A549 (cell line): Measurements from ENCODE around the gene RALGDS. TPM values are rescaled to one million over a fixed set of nuclear protein-coding genes. Genes with fewer than 3 reads are reported as not detected.

Experiments
- ATAC-seq, 2 experiments: fragments of 200-7000 bp in 1 of 2; fragments of >200 bp in 1 of 2; cut with Nextera tagmentation in 1 of 2; cut with Tn5 transposase in 1 of 2; 3 replicates each; pipeline versions ENCODE4 v1.8.0 to v1.9.1; 2018 to 2020; ENCODE audit warnings: mild to moderate bottlenecking in 1 of 2, moderate library complexity in 1 of 2
- CTCF ChIA-PET: fragments of 300-600 bp; sonication (Branson Sonifier 250); formaldehyde crosslinking; extraction: SDS; loops from one replicate; lab custom pipeline; 2021; ENCODE audit warnings: antibody characterized with exemption, inconsistent platforms; lab: Yijun Ruan, JAX
- POLR2A ChIA-PET: fragments of 350-600 bp; formaldehyde crosslinking; extraction: SDS; loops from one replicate; lab custom pipeline; 2021; ENCODE audit warnings: antibody characterized with exemption, inconsistent platforms; lab: Yijun Ruan, JAX
- DNase-seq, 2 experiments: peaks; one replicate each; pipeline versions ENCODE4 v3.0.0 to v3.0.0-alpha.2; 2011 to 2016; ENCODE audit warnings: low read depth in 1 of 2, low spot score in 1 of 2
- FAIRE-seq: peaks from 2 replicates; lab custom pipeline; 2011; peaks lifted over from hg19 to GRCh38; lab: Jason Lieb, UNC
- H3K27ac ChIP-seq, 2 experiments: fragments of >200 bp; sonication (Bioruptor Twin); formaldehyde crosslinking; 3 replicates each; pipeline ENCODE4 v1.5.1; 2016 to 2017
- H3K4me1 ChIP-seq: fragments of >200 bp; sonication (Bioruptor Twin); formaldehyde crosslinking; 3 replicates; pipeline ENCODE4 v1.6.1; 2016
- H3K4me2 ChIP-seq: fragments of >200 bp; sonication (Bioruptor Twin); formaldehyde crosslinking; 3 replicates; pipeline ENCODE4 v1.6.1; 2016
- H3K4me3 ChIP-seq: fragments of >200 bp; sonication (Bioruptor Twin); formaldehyde crosslinking; 3 replicates; pipeline ENCODE4 v1.5.1; 2016
- H3K9me3 ChIP-seq: fragments of >200 bp; sonication (Bioruptor Twin); formaldehyde crosslinking; 3 replicates; pipeline ENCODE4 v1.6.1; 2016
- BHLHE40 ChIP-seq: IDR thresholded peaks from 2 replicates; pipeline ENCODE4 v1.6.1; 2012; ENCODE audit warnings: low read depth, low read length, inconsistent platforms
- CBX8 ChIP-seq: fragments of 200-600 bp; sonication (generic); IDR thresholded peaks from 2 replicates; pipeline ENCODE4 v1.6.1; 2016
- CHD2 ChIP-seq: fragments of 150-350 bp; IDR thresholded peaks from 2 replicates; pipeline ENCODE4 v1.6.1; 2014; ENCODE audit warnings: low read length; ENCODE audit not compliant: partially characterized antibody
- EHF ChIP-seq: fragments of 250-450 bp; sonication (Bioruptor Pico); IDR thresholded peaks from 2 replicates; pipeline ENCODE4 v1.5.0; 2020; ENCODE audit warnings: mild to moderate bottlenecking
- ESRRA ChIP-seq: fragments of 150-350 bp; IDR thresholded peaks from 2 replicates; pipeline ENCODE4 v1.6.1; 2014; ENCODE audit warnings: mild to moderate bottlenecking, low read length, borderline replicate concordance
- GATA3 ChIP-seq: IDR thresholded peaks from 2 replicates; pipeline ENCODE4 v1.6.1; 2012; ENCODE audit warnings: borderline replicate concordance
- HDAC2 ChIP-seq: fragments of 200-600 bp; sonication (generic); IDR thresholded peaks from 2 replicates; pipeline ENCODE4 v1.6.1; 2016
- HOXB13 ChIP-seq: fragments of 250-450 bp; sonication (Bioruptor Pico); IDR thresholded peaks from 2 replicates; pipeline ENCODE4 v1.5.0; 2020; ENCODE audit warnings: low read depth, mild to moderate bottlenecking, moderate library complexity
- HOXB5 ChIP-seq: fragments of 250-450 bp; sonication (Bioruptor Pico); IDR thresholded peaks from 2 replicates; pipeline ENCODE4 v1.5.0; 2020; ENCODE audit warnings: mild to moderate bottlenecking, moderate library complexity
- KDM5A ChIP-seq: fragments of 200-600 bp; sonication (generic); IDR thresholded peaks from 2 replicates; pipeline ENCODE4 v1.6.1; 2016; ENCODE audit warnings: antibody characterized with exemption, mild to moderate bottlenecking
- MAFK ChIP-seq: fragments of 450-650 bp; IDR thresholded peaks from 2 replicates; pipeline ENCODE4 v1.6.1; 2014; ENCODE audit not compliant: partially characterized antibody
- MAZ ChIP-seq: fragments of 150-350 bp; IDR thresholded peaks from 2 replicates; pipeline ENCODE4 v1.6.1; 2014; ENCODE audit warnings: antibody characterized with exemption, low read depth, low read length, borderline replicate concordance
- PHF8 ChIP-seq: fragments of 200-600 bp; sonication (generic); IDR thresholded peaks from 2 replicates; pipeline ENCODE4 v1.6.1; 2016; ENCODE audit warnings: low read depth, mild to moderate bottlenecking, antibody characterized with exemption, moderate library complexity, borderline replicate concordance
- RAD21 ChIP-seq, 2 experiments: fragments of >200 bp in 1 of 2; sonication (Bioruptor Twin) in 1 of 2; formaldehyde crosslinking in 1 of 2; IDR thresholded peaks in 1 of 2; conservative IDR thresholded peaks in 1 of 2; 2 replicates in 1 of 2; 3 replicates in 1 of 2; pipeline ENCODE4 v1.6.1; 2012 to 2018; ENCODE audit warnings: inconsistent platforms in 1 of 2
- SREBF2 ChIP-seq: fragments of 450-650 bp; IDR thresholded peaks from 2 replicates; pipeline ENCODE4 v1.6.1; 2014; ENCODE audit warnings: mild to moderate bottlenecking, moderate library complexity
- ZNF302 ChIP-seq: fragments of 250-450 bp; sonication (Bioruptor Pico); IDR thresholded peaks from 2 replicates; pipeline ENCODE4 v1.9.0; 2021; ENCODE audit warnings: inconsistent platforms, mild to moderate bottlenecking, moderate library complexity
- ZSCAN20 ChIP-seq: fragments of 250-450 bp; sonication (Bioruptor Pico); IDR thresholded peaks from 2 replicates; pipeline ENCODE4 v1.8.0; 2022; ENCODE audit warnings: mild to moderate bottlenecking, moderate library complexity
- WGBS: methylation state at CpG from one replicate; pipeline ENCODE4 v1.1.6; 2017; ENCODE audit errors: missing lambda C conversion rate; 5-methylcytosine and 5-hydroxymethylcytosine counted together
- polyA plus RNA-seq, 4 experiments: library from polyadenylated mRNA; depleted of rRNA in 3 of 4; stranded (reverse); fragments of >200 nt; fragmentation: RNase III in 1 of 4; extraction: RNeasy Plus Mini Kit Qiagen cat#74134 plus additional on column Dnase treatment in 1 of 4; gene quantifications; 2 replicates in 3 of 4; 3 replicates in 1 of 4; pipeline ENCODE4 v1.2.3, GENCODE V29; 2011 to 2017
- TF ChIP-seq, protein P1 (sequence below): fragments of 450-650 bp; IDR thresholded peaks from 2 replicates; pipeline ENCODE4 v1.6.1; 2014; ENCODE audit warnings: antibody characterized with exemption
- TF ChIP-seq, protein P2 (sequence below): fragments of >200 bp; sonication (Bioruptor Twin); formaldehyde crosslinking; IDR thresholded peaks from 3 replicates; pipeline ENCODE4 v1.6.1; 2016
- TF ChIP-seq, protein P3 (sequence below): IDR thresholded peaks from 2 replicates; pipeline ENCODE4 v1.6.1; 2012
- TF ChIP-seq, protein P4 (sequence below): fragments of 250-450 bp; sonication (Bioruptor Pico); IDR thresholded peaks from 2 replicates; pipeline ENCODE4 v1.5.0; 2020; ENCODE audit warnings: low read depth, mild to moderate bottlenecking, moderate library complexity
- TF ChIP-seq, protein P5 (sequence below): fragments of >200 bp; sonication (Bioruptor Twin); formaldehyde crosslinking; IDR thresholded peaks from 2 replicates; pipeline ENCODE4 v1.6.1; 2016
- TF ChIP-seq, protein P6 (sequence below): fragments of 150-350 bp; IDR thresholded peaks from 2 replicates; pipeline ENCODE4 v1.6.1; 2014; ENCODE audit warnings: low read depth, mild to moderate bottlenecking, low read length

The RALGDS gene
- polyA plus RNA-seq, 2 of the 4 experiments (the other 2 are of a cell fraction), result 8.9 to 12.1 TPM

DNA sequence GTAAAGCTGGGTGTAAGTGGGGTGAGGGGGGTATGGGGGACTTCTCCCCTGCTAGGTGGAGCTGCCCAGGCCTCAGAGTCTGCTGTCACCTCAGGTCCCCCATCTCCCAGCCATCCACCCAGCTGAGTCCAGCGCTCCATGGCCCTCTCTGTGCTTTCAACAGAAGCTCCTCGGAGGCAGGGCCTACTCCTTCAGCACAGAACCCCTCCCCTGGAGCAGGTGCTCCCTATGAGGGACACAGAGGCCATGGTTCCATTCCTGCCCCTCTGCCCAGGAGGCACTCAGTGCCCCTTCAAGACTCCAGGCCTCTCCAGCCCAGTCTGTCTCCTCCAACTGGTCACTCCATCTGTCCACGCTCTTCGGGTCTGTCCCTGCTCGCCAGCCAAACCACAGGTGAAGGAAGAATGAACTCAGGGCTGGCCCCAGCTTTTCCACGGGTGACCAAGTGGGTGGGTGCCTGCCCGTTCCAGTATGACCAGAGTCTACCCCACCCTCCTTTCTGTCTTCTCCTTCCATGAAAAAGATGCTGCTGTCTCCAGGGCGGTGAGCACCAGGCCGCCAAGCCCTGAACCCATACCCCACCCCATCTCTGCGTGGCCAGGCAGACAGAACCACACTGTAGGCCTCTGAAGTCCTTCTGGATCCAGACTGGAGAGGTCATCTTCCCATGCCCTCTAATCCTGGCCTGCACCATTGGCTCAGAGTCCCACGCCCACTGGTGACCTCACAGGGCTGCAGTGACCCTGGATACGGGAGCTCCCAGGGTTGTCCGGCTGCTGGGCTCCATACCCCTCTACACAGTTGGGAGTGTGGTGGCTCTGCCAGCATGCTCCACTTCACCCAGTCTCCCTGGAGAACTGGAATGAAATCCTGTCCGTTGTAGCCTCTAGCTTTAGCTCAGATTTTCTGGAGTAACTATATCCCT is 30.8 kb upstream of the RALGDS start:
- 89% methylated on average over 14 of the region's 14 CpGs for WGBS
- H3K27ac ChIP-seq, result no peak overlapping the region
- TF ChIP-seq EHF (CRISPR knock-in tag) (no peak), BHLHE40 (no peak), GATA3 (no peak), HDAC2 (no peak), ZSCAN20 (CRISPR knock-in tag) (no peak), MAZ (no peak), RAD21 (conservative IDR thresholded peaks at IDR 0.05 in 1 of 2, IDR thresholded peaks at IDR 0.05 in 1 of 2) (no peak), KDM5A (no peak), HOXB13 (no peak), ESRRA (no peak), CHD2 (no peak)
- TF ChIP-seq, protein P1, sequence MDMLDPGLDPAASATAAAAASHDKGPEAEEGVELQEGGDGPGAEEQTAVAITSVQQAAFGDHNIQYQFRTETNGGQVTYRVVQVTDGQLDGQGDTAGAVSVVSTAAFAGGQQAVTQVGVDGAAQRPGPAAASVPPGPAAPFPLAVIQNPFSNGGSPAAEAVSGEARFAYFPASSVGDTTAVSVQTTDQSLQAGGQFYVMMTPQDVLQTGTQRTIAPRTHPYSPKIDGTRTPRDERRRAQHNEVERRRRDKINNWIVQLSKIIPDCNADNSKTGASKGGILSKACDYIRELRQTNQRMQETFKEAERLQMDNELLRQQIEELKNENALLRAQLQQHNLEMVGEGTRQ, result no peak
- TF ChIP-seq, protein P2, sequence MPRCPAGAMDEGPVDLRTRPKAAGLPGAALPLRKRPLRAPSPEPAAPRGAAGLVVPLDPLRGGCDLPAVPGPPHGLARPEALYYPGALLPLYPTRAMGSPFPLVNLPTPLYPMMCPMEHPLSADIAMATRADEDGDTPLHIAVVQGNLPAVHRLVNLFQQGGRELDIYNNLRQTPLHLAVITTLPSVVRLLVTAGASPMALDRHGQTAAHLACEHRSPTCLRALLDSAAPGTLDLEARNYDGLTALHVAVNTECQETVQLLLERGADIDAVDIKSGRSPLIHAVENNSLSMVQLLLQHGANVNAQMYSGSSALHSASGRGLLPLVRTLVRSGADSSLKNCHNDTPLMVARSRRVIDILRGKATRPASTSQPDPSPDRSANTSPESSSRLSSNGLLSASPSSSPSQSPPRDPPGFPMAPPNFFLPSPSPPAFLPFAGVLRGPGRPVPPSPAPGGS, result no peak
- TF ChIP-seq, protein P3, sequence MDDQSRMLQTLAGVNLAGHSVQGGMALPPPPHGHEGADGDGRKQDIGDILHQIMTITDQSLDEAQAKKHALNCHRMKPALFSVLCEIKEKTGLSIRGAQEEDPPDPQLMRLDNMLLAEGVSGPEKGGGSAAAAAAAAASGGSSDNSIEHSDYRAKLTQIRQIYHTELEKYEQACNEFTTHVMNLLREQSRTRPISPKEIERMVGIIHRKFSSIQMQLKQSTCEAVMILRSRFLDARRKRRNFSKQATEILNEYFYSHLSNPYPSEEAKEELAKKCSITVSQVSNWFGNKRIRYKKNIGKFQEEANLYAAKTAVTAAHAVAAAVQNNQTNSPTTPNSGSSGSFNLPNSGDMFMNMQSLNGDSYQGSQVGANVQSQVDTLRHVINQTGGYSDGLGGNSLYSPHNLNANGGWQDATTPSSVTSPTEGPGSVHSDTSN, result no peak
- no peak for FAIRE-seq
- DNase-seq, result no peak
- ChIA-PET POLR2A (no interaction called here), CTCF (interaction anchor here (0.8 to 39.2 kb wide), 10 partner anchors 8 to 335 kb away, joined by 3 to 1284 read pairs (median 5); partner anchors contain the start of gene RALGDS)
- H3K9me3 ChIP-seq, result no peaks in the 10 kb centered on the region
- peaks cover 19% of the 10 kb centered on the region for H3K4me1 ChIP-seq
- H3K4me3 ChIP-seq, result no peak overlapping the region
- H3K4me2 ChIP-seq, result no peak overlapping the region
- no peak for ATAC-seq

DNA sequence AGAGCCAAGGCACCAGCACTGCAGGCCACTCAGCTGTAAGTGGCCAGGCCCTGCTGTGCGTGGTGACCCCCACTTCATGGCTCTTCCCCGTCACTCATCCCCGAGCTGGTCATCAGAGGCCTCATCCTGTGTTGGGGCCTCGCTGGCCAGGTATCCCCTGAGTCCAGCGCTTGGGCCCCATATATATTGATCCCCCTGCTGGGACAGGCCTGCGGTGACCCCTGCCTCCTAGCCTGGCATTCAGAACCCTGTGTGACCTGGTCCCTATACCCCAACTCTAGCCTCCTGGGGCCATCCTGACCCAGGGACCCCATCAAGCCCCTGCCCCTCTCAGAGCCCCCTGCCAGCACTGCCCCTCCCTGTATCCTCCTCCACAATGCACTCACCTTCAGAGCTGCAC is 30.0 kb upstream of the RALGDS start:
- H3K4me1 ChIP-seq, result peaks cover 19% of the 10 kb centered on the region
- WGBS, result 100% methylated on average over 6 of the region's 6 CpGs
- TF ChIP-seq CHD2, result no peak
- TF ChIP-seq MAFK, result no peak
- TF ChIP-seq, protein P3, result no peak
- TF ChIP-seq ESRRA, result no peak
- no peak for TF ChIP-seq SREBF2
- TF ChIP-seq, protein P4, sequence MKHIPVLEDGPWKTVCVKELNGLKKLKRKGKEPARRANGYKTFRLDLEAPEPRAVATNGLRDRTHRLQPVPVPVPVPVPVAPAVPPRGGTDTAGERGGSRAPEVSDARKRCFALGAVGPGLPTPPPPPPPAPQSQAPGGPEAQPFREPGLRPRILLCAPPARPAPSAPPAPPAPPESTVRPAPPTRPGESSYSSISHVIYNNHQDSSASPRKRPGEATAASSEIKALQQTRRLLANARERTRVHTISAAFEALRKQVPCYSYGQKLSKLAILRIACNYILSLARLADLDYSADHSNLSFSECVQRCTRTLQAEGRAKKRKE, result no peak
- no peak for TF ChIP-seq HOXB5 (CRISPR knock-in tag)
- TF ChIP-seq GATA3, result no peak
- TF ChIP-seq ZSCAN20 (CRISPR knock-in tag), result no peak
- TF ChIP-seq CBX8, result no peak
- no peak for TF ChIP-seq PHF8
- TF ChIP-seq, protein P5, sequence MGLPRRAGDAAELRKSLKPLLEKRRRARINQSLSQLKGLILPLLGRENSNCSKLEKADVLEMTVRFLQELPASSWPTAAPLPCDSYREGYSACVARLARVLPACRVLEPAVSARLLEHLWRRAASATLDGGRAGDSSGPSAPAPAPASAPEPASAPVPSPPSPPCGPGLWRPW, result no peak
- no peak for TF ChIP-seq MAZ
- TF ChIP-seq, protein P6, sequence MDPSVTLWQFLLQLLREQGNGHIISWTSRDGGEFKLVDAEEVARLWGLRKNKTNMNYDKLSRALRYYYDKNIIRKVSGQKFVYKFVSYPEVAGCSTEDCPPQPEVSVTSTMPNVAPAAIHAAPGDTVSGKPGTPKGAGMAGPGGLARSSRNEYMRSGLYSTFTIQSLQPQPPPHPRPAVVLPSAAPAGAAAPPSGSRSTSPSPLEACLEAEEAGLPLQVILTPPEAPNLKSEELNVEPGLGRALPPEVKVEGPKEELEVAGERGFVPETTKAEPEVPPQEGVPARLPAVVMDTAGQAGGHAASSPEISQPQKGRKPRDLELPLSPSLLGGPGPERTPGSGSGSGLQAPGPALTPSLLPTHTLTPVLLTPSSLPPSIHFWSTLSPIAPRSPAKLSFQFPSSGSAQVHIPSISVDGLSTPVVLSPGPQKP, result no peak
- no peak for TF ChIP-seq ZNF302 (CRISPR knock-in tag)
- ATAC-seq (no peak), FAIRE-seq (no peak), DNase-seq (no peak)
- ChIA-PET POLR2A (no interaction called here), CTCF (interaction anchor here (0.8 to 39.2 kb wide), 8 partner anchors 8 to 336 kb away, joined by 3 to 1284 read pairs (median 6); partner anchors contain the start of gene RALGDS)
- no peak overlapping the region for H3K4me3 ChIP-seq
- H3K27ac ChIP-seq, result no peak overlapping the region
- no peaks in the 10 kb centered on the region for H3K9me3 ChIP-seq
- H3K4me2 ChIP-seq, result no peak overlapping the region
